IMR-90 (cell line): ENCODE results near the gene LAMA2. TPM values are rescaled to one million over a fixed set of nuclear protein-coding genes. Genes with fewer than 3 reads are reported as not detected.

Experiments used
- ATAC-seq: fragments of 200-7000 bp; cut with Tn5 transposase; 2 replicates; pipeline ENCODE4 v1.9.1; 2020; ENCODE audit warnings: low read depth, mild to moderate bottlenecking, moderate library complexity
- BruUV-seq: library from RNA; stranded (reverse); fragments of 400-500 nt; replicated peaks from 2 replicates; lab custom pipeline; 2021; lab: Mats Ljungman, UMichigan
- CTCF ChIA-PET: fragments of 300-600 bp; formaldehyde crosslinking; extraction: SDS; loops from one replicate; lab custom pipeline; 2021; ENCODE audit warnings: antibody characterized with exemption; lab: Yijun Ruan, JAX
- POLR2A ChIA-PET: fragments of 300-600 bp; sonication (Branson Sonifier 250); formaldehyde crosslinking; loops from one replicate; lab custom pipeline; 2022; ENCODE audit warnings: antibody characterized with exemption; ENCODE audit not compliant: unreplicated experiment; lab: Charles Lee
- DNase-seq: peaks from one replicate; pipeline ENCODE4 v3.0.0; 2013
- H2AFZ ChIP-seq: replicated peaks from 2 replicates; pipeline ENCODE3; 2013; ENCODE audit warnings: low read length, mild to moderate bottlenecking; ENCODE audit not compliant: poor library complexity
- H2AK5ac ChIP-seq: 2 replicates; pipeline ENCODE4 v1.6.1; 2013; ENCODE audit warnings: low read depth, low read length, inconsistent platforms
- H2AK9ac ChIP-seq: replicated peaks from 2 replicates; pipeline ENCODE3; 2013; ENCODE audit warnings: mild to moderate bottlenecking, low read depth, low read length, moderate library complexity; ENCODE audit not compliant: poor library complexity
- H2BK120ac ChIP-seq: 2 replicates; pipeline ENCODE4 v1.6.1; 2013; ENCODE audit warnings: low read depth, low read length, inconsistent platforms
- H2BK15ac ChIP-seq: 3 replicates; pipeline ENCODE4 v1.6.1; 2013; ENCODE audit warnings: low read depth, low read length, inconsistent platforms
- H2BK20ac ChIP-seq: 2 replicates; pipeline ENCODE4 v1.6.1; 2013; ENCODE audit warnings: low read depth, mild to moderate bottlenecking, inconsistent platforms, low read length, moderate library complexity
- H2BK5ac ChIP-seq: 2 replicates; pipeline ENCODE4 v1.6.1; 2013; ENCODE audit warnings: mild to moderate bottlenecking, low read depth, low read length, inconsistent platforms; ENCODE audit not compliant: poor library complexity, severe bottlenecking
- H3K14ac ChIP-seq: replicated peaks from 2 replicates; pipeline ENCODE4 v1.6.1; 2013; ENCODE audit warnings: low read depth, low read length, inconsistent platforms
- H3K18ac ChIP-seq: 2 replicates; pipeline ENCODE4 v1.6.1; 2013; ENCODE audit warnings: low read depth, low read length, control low read depth
- H3K23ac ChIP-seq: 2 replicates; pipeline ENCODE4 v1.6.1; 2013; ENCODE audit warnings: low read depth, low read length, inconsistent platforms
- H3K27ac ChIP-seq: 2 replicates; pipeline ENCODE4 v1.5.1; 2013; ENCODE audit warnings: mild to moderate bottlenecking, control low read depth, low read length; ENCODE audit not compliant: insufficient read depth
- H3K27me3 ChIP-seq: 2 replicates; pipeline ENCODE4 v1.6.1; 2013; ENCODE audit warnings: low read length; ENCODE audit not compliant: control insufficient read depth, insufficient read depth
- H3K36me3 ChIP-seq: 2 replicates; pipeline ENCODE4 v1.6.1; 2013; ENCODE audit warnings: low read length, mixed read lengths; ENCODE audit not compliant: control insufficient read depth, insufficient read depth
- H3K4ac ChIP-seq: 2 replicates; pipeline ENCODE4 v1.6.1; 2013; ENCODE audit warnings: low read depth, low read length, inconsistent platforms
- H3K4me1 ChIP-seq: 2 replicates; pipeline ENCODE4 v1.6.1; 2013; ENCODE audit warnings: low read length, mixed read lengths; ENCODE audit not compliant: control insufficient read depth, insufficient read depth
- H3K4me2 ChIP-seq: 2 replicates; pipeline ENCODE4 v1.6.1; 2013; ENCODE audit warnings: low read depth, mild to moderate bottlenecking, control low read depth, low read length, moderate library complexity
- H3K4me3 ChIP-seq: 2 replicates; pipeline ENCODE4 v1.5.1; 2013; ENCODE audit warnings: low read depth, mild to moderate bottlenecking, control low read depth, low read length, moderate library complexity; ENCODE audit not compliant: insufficient read depth
- H3K56ac ChIP-seq: 2 replicates; pipeline ENCODE4 v1.6.1; 2013; ENCODE audit warnings: low read length, inconsistent platforms; ENCODE audit not compliant: insufficient read depth; ENCODE audit errors: extremely low read depth
- H3K79me1 ChIP-seq, 2 experiments: 2 replicates each; pipeline ENCODE4 v1.6.1; 2013; ENCODE audit warnings: low read length in 2 of 2, inconsistent platforms in 1 of 2, low read depth in 1 of 2
- H3K9ac ChIP-seq: 2 replicates; pipeline ENCODE4 v1.6.1; 2013; ENCODE audit warnings: low read depth, low read length, control low read depth
- H3K9me1 ChIP-seq: 2 replicates; pipeline ENCODE4 v1.6.1; 2013; ENCODE audit warnings: low read length, inconsistent platforms; ENCODE audit not compliant: insufficient read depth
- H3K9me3 ChIP-seq: 2 replicates; pipeline ENCODE4 v1.6.1; 2013; ENCODE audit warnings: low read length; ENCODE audit not compliant: control insufficient read depth, insufficient read depth
- H4K20me1 ChIP-seq: 2 replicates; pipeline ENCODE4 v1.6.1; 2013; ENCODE audit warnings: low read length, inconsistent platforms; ENCODE audit not compliant: insufficient read depth
- H4K5ac ChIP-seq: 2 replicates; pipeline ENCODE4 v1.6.1; 2013; ENCODE audit warnings: mild to moderate bottlenecking, low read depth, low read length, control low read depth
- H4K8ac ChIP-seq, 2 experiments: 2 replicates each; pipeline ENCODE4 v1.6.1; 2013; ENCODE audit warnings: low read depth in 2 of 2, low read length in 2 of 2, control low read depth in 1 of 2, inconsistent platforms in 1 of 2
- H4K91ac ChIP-seq: 2 replicates; pipeline ENCODE4 v1.6.1; 2013; ENCODE audit warnings: low read depth, low read length, inconsistent platforms; ENCODE audit not compliant: insufficient read depth
- BHLHE40 ChIP-seq: fragments of 150-350 bp; IDR thresholded peaks from 2 replicates; pipeline ENCODE4 v1.6.1; 2016; ENCODE audit warnings: mild to moderate bottlenecking, low read depth, low read length
- CEBPB ChIP-seq: IDR thresholded peaks from 2 replicates; pipeline ENCODE4 v1.6.1; 2012; ENCODE audit warnings: low read depth, low read length, improper control_type of control experiment
- CHD1 ChIP-seq: IDR thresholded peaks from 2 replicates; pipeline ENCODE4 v1.6.1; 2012; ENCODE audit warnings: low read depth, low read length, improper control_type of control experiment
- MAFK ChIP-seq: IDR thresholded peaks from 2 replicates; pipeline ENCODE4 v1.6.1; 2012; ENCODE audit warnings: low read depth, low read length, improper control_type of control experiment
- MAZ ChIP-seq: IDR thresholded peaks from 2 replicates; pipeline ENCODE4 v1.6.1; 2012; ENCODE audit warnings: low read depth, mild to moderate bottlenecking, low read length, improper control_type of control experiment, moderate library complexity, borderline replicate concordance
- POLR2A ChIP-seq: IDR thresholded peaks from 2 replicates; pipeline ENCODE4 v1.6.1; 2012; ENCODE audit warnings: mild to moderate bottlenecking, low read depth, low read length
- RAD21 ChIP-seq: IDR thresholded peaks from 2 replicates; pipeline ENCODE4 v1.6.1; 2012; ENCODE audit warnings: low read length, improper control_type of control experiment
- RFX5 ChIP-seq: IDR thresholded peaks from 2 replicates; pipeline ENCODE4 v1.8.0; 2012; ENCODE audit warnings: low read depth, mild to moderate bottlenecking, low read length, moderate library complexity
- WGBS, 2 experiments: methylation state at CpG; one replicate each; pipeline versions ENCODE4 v1.1.5 to v1.1.7; 2013; ENCODE audit warnings: missing lambda C conversion rate in 2 of 2; ENCODE audit not compliant: insufficient read length in 1 of 2; ENCODE audit errors: extremely low coverage in 2 of 2; 5-methylcytosine and 5-hydroxymethylcytosine counted together
- dilution Hi-C: fragments of 300-500 bp; cut with HindIII; formaldehyde crosslinking; loops from one replicate; pipeline ENCODE4 v1.14.3; 2018; ENCODE audit warnings: low sequenced_read_pairs; ENCODE audit not compliant: unreplicated experiment
- in situ Hi-C: fragments of 300-500 bp; cut with MboI; formaldehyde crosslinking; loops from 3 replicates; pipeline ENCODE4 v1.14.3; 2019; ENCODE audit warnings: low sequenced_read_pairs, inconsistent platforms, mixed read lengths
- intact Hi-C: fragments of 100-400 bp; cut with micrococcal nuclease; formaldehyde crosslinking; loops from 2 replicates; pipeline ENCODE4 v1.10.0; 2022
- polyA plus RNA-seq, 3 experiments: library from polyadenylated mRNA; depleted of rRNA; stranded (reverse); fragments of >200 nt; gene quantifications; 2 replicates each; pipeline ENCODE4 v1.2.3, GENCODE V29; 2012; ENCODE audit warnings: low replicate concordance in 1 of 3
- total RNA-seq: library from RNA; depleted of rRNA; stranded (reverse); fragments of >200 nt; gene quantifications from 2 replicates; pipeline ENCODE4 v1.2.3, GENCODE V29; 2012

LAMA2 gene
- total and polyA plus RNA-seq, 2 of the 4 experiments (the other 2 are of a cell fraction) = 9.9 to 13.3 TPM

- Histone ChIP-seq H3K56ac (no peak overlapping the region), H3K4me2 (no peak overlapping the region), H3K18ac (no peak overlapping the region), H3K79me1 (no peaks in the 10 kb centered on the region), H3K27ac (no peak overlapping the region), H3K4me3 (no peak overlapping the region), H4K5ac (no peak overlapping the region), H2AK5ac (no peak overlapping the region), H2BK20ac (no peak overlapping the region), H2BK15ac (no peak overlapping the region), H3K9ac (no peak overlapping the region), H2BK120ac (no peak overlapping the region), H3K4ac (no peak overlapping the region), H2BK5ac (no peak overlapping the region), H3K36me3 (no peaks in the 10 kb centered on the region), H4K91ac (no peak overlapping the region), H3K14ac (no peak overlapping the region), H4K20me1 (no peaks in the 10 kb centered on the region), H3K27me3 (no peaks in the 10 kb centered on the region), H3K9me3 (no peaks in the 10 kb centered on the region), H3K23ac (no peak overlapping the region), H3K4me1 (no peaks in the 10 kb centered on the region), H3K9me1 (no peaks in the 10 kb centered on the region), H2AFZ (no peak overlapping the region), H4K8ac (no peak overlapping the region), H2AK9ac (no peak overlapping the region)
- no peak for ATAC-seq
- no TSS peak for BruUV-seq
- dilution Hi-C loops (no loop called here), in situ Hi-C loops (no loop called here), intact Hi-C loops (loop anchor here (5.0 kb wide), 1 partner anchor 48 kb away; no protein-coding TSS in a partner anchor)
- ChIA-PET CTCF (no interaction called here), POLR2A (no interaction called here)
- DNase-seq = no peak
- TF ChIP-seq BHLHE40 (no peak), RFX5 (no peak), MAFK (no peak), RAD21 (no peak), CEBPB (no peak), POLR2A (no peak), MAZ (no peak), CHD1 (no peak)
- WGBS, 2 experiments = no CpG with 5 or more reads among the region's 3 CpGs
Observed at GRCh38 chr6:129434091-129434490, 551.2 kb downstream of the LAMA2 start.
